GM13976 (cell line): ENCODE measurements around the gene CHD9.

Experiments
- DNase-seq: peaks from one replicate; pipeline ENCODE4 v3.0.0; 2012; ENCODE audit warnings: low spot score
- CTCF ChIP-seq: IDR thresholded peaks from 2 replicates; pipeline ENCODE4 v1.5.1; 2012; ENCODE audit warnings: borderline replicate concordance, mild to moderate bottlenecking; ENCODE audit not compliant: insufficient read depth; ENCODE audit errors: extremely low read depth, missing control alignments, control extremely low read depth
- in situ Hi-C: fragments of 300-500 bp; cut with MboI; formaldehyde crosslinking; loops from one replicate; pipeline ENCODE4 v1.12.0; 2022; ENCODE audit warnings: low sequenced_read_pairs, mixed read lengths, inconsistent platforms; ENCODE audit not compliant: unreplicated experiment

CHD9 gene

GRCh38 chr16:53202398-53202797 lies 147.6 kb downstream of the CHD9 start:
- no peak for TF ChIP-seq CTCF
- in situ Hi-C loops: no loop called here
- no peak for DNase-seq

- in situ Hi-C loops: no loop called here
- TF ChIP-seq CTCF: peak; percentile 50
- peak; percentile 78 for DNase-seq
Observed at GRCh38 chr16:53207810-53208752, 153.3 kb downstream of the CHD9 start.

- no peak for TF ChIP-seq CTCF
- in situ Hi-C loops: no loop called here
- no peak for DNase-seq
Observed at GRCh38 chr16:53209429-53209828, 154.6 kb downstream of the CHD9 start.

GRCh38 chr16:53209877-53210276 lies 155.1 kb downstream of the CHD9 start:
- in situ Hi-C loops: no loop called here
- TF ChIP-seq CTCF: no peak
- no peak for DNase-seq

GRCh38 chr16:53211253-53211652 lies 156.5 kb downstream of the CHD9 start:
- no peak for TF ChIP-seq CTCF
- no peak for DNase-seq
- in situ Hi-C loops: no loop called here

- in situ Hi-C loops: no loop called here
- no peak for DNase-seq
Observed at GRCh38 chr16:53212893-53213223, 158.1 kb downstream of the CHD9 start.

More at GRCh38 chr16:53212893-53213223, 158.1 kb downstream of the CHD9 start:
- TF ChIP-seq CTCF: no peak
